ENCODE measurements around the gene HS2ST1.
"Not testable (repeated sequence)": the region's sequence is repeated elsewhere in the genome, so short reads cannot be mapped to it uniquely, and the experiment has no call there.

The HS2ST1 gene

DNA sequence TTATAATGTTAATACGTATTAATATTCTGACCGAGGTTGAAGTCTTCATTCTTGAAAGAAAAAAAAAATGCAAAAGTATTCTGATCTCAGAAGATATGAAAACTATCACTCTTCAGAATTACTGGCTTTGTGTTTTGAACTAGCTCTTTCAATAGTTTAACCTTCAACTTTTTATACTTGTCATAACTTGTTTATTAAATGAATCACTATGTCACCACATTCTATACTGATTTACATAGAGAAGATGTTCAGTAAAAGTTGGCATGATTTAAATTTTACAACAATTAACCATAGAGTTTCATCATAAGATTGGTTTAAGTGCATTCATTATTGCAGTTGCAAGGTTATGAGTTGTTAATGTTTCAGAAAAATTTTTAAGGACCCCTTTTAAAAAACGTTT, 57.3 kb downstream of the HS2ST1 start:
- no peak for DNase-seq (ENCODE audit: low spot score)

GRCh38 chr1:86972262-86972661, 57.8 kb downstream of the HS2ST1 start:
- no peak for DNase-seq (ENCODE audit: low spot score)

DNA sequence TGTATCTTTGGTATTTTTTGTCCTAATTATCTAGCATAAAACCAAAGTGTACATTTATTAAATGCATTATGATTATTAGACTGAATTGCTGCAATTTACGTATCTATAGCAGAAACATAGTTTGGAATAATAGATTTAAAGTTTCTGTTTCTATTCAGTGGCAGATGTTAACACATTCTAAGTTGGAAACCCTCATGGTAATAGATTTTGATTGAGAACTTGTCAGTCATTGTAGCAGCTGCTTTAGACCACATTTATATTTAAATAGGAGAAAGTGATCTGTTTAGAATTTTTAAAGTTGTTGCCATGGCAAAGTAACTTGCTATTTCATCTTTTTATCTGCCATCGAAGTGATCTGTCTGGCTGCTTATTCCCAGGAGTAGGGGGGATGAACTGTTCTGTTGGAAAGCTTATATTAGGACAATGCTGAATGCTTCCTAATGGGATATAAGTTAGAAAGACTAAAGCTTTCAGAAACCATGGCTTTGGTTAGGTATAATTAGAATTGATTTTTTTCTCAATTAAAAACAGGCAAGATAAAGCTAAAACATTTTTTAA, 61.6 kb downstream of the HS2ST1 start:
- no peak for DNase-seq (ENCODE audit: low spot score)

GRCh38 chr1:86976664-86977063, 62.2 kb downstream of the HS2ST1 start:
- DNase-seq (ENCODE audit: low spot score): no peak

DNA sequence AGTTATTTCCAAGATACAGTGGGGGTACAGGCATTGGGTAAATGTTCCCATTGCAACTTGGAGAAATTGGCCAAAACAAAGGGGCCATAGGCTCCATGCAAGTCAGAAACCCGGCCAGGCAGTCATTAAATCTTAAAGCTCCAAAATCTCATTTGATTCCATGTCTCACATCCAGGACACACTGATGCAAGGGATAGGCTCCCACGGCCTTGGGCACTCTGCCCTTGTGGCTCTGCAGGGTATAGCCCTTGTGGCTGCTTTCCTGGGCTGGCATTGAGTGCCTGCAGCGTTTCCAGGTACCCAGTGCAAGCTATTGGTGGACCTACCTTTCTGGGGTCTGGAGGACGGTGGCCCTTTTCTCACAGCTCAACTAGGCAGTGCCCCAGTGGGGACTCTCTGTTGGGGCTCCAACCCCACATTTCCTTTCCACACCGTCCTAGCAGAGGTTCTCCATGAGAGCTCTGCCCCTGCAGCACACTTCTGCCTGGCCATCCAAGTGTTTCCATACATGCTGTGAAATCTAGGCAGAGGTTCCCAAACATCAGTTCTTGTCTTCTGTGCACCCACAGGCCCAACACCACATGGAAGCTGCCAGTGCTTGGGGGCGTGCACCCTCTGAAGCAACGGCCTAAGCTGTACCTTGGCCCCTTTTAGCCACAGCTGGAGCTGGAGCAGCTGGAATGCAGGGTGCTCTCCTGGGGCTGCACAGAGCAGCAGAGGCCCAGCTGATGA, 67.2 kb downstream of the HS2ST1 start:
- DNase-seq (ENCODE audit: low spot score): no peak

GRCh38 chr1:86983677-86984076, 69.2 kb downstream of the HS2ST1 start:
- DNase-seq (ENCODE audit: low spot score): not testable (repeated sequence)

DNA sequence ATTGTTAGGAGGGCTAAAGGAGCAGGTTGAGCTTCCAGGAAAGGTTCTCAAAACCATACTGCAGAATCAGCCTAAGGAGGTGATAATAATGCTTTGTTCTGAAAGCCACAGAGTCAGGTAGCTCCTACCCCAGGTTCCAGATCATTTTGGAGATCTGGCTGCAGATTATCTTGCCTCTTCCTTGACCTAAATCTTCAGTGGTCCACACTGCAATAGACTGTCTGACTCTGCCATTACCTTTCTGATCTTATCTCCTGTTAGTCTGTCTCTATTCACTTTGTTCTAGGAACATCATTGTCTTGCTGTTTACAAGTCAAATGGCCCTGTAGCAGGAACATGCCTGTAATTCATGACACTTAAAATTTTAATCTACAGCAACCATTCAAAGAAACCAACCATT, 73.0 kb downstream of the HS2ST1 start:
- DNase-seq (ENCODE audit: low spot score): no peak

DNA sequence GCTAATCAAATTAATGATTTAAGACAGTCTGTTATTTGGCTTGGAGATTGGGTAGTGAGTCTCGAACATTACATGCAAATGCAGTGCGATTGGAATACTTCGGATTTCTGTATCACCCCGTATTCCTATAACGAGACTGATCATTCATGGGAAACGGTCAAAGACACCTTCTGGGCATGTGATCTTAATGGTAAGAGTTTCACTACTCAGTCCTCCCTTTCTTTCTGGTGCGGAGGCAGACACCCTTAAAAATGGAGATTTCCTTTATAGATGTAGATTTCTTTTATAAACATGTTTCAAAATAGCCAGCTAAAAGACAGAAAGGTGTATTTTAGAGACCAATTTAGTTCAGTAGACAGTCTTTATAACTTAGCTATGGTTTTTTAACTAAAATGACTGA, 74.4 kb downstream of the HS2ST1 start:
- DNase-seq (ENCODE audit: low spot score): no peak

- not testable (repeated sequence) for DNase-seq (ENCODE audit: low spot score)
Measured at GRCh38 chr1:86989690-86990089, 75.3 kb downstream of the HS2ST1 start.

DNA sequence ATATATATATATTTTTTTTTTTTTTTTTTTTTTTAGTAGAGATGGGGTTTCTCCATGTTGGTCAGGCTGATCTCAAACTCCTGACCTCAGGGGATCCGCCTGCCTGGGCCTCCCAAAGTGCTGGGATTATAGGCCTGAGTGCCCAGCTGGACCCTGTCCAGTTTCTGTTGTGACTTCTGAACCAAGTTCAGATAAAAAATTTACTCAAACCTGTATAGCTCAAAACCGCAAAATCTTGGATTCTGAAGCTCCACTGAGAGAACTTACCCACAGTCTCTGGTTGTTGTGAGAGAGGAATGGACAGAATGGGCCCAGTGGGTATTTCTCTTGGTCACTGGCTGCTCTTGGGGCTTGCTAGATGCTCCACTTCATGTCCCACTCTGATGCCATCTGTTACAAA, 76.4 kb downstream of the HS2ST1 start:
- DNase-seq (ENCODE audit: low spot score): no peak

DNA sequence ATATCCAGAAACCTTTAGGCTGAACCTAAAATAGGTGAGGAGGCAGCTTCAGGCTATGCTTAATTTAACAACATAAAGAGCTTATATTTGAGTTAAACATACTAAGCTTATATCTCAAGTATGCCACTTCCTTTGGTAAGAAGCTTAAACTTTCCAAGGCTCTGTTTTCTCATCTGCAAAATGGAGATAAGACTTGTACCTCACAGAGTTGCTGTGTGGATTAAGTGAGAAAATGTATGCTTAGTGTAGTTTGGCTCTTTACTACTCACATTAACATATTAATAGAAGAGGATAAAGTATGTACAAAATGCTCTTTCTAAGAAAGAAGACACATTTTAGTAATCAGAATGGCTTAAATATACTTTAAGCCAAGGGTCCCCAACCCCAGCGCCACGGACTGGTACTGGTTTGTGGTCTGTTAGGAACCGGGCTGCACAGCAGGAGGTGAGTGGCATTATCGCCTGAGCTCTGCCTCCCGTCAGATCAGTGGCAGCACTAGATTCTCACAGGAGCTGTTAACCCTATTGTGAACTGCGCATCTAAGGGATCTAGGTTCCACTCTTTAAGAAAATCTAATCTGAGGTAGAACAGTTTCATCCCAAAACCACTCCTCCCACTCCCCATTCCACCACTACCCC, 77.2 kb downstream of the HS2ST1 start:
- DNase-seq (ENCODE audit: low spot score): no peak

GRCh38 chr1:86992861-86993260, 78.4 kb downstream of the HS2ST1 start:
- no peak for DNase-seq (ENCODE audit: low spot score)

DNA sequence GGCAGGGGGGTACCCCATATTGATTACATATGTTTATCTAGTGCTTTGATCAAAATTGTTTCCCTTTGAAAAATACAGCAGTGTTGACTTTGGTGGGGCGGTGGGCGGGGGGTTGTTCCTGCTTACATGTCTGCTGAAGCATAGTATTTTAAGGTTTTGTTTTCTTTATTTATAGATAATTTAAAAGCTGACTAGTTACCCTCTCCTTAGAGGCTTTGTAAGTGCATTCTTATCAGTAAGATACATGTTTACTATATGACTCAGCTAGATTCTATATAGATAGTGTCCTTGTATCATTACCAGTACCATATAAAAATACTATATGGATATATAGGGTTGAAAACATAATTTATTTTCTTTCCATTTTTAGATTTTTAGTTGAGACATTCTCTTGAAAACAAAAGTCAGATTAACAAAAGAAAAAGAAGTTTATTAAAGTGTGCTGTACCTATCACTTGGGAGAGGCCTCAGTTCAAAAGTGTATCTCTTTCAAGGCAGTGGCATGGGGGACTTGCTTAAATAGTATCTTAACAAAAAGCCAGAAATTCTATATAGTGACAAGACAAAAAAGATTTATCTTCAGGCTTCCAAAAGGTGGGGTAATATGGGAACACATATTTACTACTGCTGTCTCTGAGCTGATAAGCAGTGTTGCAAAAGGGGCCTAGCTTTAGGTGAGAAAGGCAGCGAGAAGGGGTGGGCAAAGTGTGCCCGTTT, 79.0 kb downstream of the HS2ST1 start:
- no peak for DNase-seq (ENCODE audit: low spot score)

- no peak for DNase-seq (ENCODE audit: low spot score)
Measured at GRCh38 chr1:86994061-86994460, 79.6 kb downstream of the HS2ST1 start.

DNA sequence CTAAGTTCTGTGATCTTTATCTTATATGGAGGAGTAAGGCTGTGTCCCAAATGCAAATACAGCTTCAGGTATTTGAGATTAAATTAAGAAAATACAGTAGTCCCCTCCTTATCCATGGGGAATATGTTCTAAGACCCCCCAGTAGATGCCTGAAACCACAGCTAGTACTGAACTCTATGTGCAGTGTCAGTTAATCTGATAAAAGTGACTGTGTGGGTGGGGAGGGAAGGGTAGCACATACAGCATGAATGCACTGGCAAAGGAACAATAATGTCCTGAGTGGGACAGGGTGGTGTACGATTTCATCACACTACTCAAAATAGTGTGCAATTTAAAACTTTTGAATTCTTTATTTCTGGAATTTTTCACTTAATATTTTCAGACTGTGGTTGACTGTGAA, 83.1 kb downstream of the HS2ST1 start:
- DNase-seq (ENCODE audit: low spot score): no peak

DNA sequence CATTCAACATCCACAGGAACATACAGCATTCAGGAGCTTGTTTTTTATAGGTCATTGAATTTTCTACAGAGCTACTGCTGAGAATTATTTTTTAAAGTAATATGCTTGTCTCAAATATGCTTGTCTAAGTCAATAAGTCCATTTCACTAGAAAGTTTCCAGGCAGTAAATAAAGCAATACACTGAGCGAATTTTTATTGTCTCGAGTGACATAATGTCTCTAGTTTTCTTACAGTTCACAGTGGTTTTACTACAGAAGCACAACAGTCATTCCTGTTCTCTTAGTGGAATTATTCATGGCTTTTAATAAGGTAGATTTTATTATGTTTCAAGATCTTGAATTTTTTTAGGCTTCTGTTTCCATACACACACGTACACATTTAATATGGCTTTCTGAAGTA, 83.8 kb downstream of the HS2ST1 start:
- no peak for DNase-seq (ENCODE audit: low spot score)

DNA sequence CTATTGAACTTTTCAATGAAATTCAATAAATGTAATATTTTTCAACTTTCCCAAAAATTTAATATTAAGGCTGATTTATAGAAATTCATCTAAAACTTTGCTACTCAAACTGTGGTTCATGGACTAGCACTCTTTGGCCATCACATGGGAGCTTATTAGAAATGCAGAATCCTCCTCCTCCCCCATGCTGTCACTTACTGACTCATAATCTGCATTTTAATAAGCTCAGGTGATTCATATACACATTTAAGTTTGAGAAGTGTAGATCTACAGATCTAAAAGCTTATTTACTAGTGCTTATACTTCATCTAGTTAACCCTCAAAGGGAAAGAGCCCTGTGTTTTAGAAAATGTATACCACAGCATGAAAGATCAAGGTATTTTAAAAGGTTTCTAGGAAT, 84.3 kb downstream of the HS2ST1 start:
- no peak for DNase-seq (ENCODE audit: low spot score)

- no peak for DNase-seq (ENCODE audit: low spot score)
Measured at GRCh38 chr1:87000460-87000859, 86.0 kb downstream of the HS2ST1 start.

DNA sequence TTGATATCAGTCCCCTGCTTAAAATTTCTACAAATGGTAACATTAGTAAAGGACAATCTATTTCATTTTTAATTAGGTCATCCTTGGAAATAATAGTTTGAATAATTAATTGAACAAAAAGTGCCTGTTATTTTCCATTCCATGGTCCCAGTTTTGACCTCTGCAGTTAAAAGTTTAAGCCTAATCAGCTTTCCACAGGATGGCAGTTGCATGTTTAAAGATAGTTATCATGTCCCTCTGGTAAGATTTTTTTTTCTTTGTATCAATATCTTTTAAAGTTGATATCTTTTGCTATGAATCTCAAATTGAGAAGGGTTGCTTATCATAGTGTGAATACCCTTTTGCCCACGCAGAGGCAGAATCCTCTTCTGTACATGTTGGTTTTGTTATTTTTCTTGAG, 90.4 kb downstream of the HS2ST1 start:
- no peak for DNase-seq (ENCODE audit: low spot score)

DNA sequence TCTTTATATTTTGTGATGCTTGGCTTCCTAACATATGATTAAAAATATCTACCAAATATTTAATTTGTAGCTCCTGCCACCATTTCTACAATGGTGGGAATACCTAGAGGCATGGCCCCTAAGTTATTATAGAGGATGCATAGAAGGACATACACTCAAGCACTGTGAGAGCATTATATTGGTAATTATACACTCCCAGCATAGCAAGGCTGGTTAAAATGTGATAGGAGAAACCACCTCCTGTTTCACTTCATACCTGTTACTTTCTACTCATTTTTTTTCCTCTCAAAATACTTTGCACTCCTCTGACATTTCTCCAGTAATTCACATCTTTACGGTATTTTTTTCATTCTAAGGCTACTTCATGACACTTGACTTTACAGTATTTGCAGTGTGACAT, 92.9 kb downstream of the HS2ST1 start:
- DNase-seq (ENCODE audit: low spot score): no peak

DNA sequence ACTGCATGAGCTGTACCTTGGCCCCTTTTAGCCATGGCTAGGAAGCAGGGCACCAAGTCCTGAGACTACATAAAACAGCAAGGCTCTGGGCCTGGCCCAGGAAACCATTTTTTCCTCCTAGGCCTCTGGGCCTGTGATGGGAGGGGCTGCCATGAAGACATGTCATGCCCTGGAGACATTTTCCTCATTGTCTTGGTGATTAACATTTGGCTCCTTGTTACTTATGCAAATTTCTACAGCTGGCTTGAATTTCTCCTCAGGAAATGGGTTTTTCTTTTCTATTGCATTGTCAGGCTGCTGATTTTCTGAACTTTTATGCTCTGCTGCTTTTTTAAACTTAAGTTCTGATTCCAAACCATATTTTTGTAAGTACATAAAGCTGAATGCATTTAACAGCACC, 99.0 kb downstream of the HS2ST1 start:
- not testable (repeated sequence) for DNase-seq (ENCODE audit: low spot score)

DNA sequence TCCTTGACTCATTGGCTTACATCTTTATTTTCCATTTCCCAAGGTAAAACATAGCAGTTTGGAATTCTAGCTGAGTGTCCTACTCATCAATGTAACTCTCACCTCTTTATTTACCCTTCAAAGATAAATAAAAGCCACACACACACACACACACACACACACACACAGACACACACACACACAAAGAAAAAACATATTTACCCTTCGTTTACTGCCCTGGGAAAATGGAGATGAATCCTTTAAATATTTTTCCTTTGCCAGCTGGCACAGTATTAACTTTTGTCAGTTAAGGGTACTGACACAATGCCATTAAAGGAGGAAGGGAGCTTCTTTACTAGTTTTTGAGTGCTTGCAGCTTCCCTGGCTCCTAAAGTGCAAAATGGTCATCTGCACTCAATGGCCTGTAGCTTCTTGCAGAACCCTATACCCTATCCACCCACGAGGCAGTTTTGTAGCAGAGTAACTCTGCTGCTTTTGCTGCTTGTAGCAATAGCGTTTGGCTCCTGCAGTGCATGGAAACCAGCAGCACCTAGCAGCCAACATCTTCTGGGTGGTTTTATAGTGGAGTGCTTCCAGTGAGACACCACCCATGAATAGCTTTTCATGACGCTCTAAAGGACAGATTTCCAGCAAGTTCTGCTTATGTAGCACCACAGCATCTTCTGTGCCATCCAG, 103.7 kb downstream of the HS2ST1 start:
- peak; percentile 7 for DNase-seq (ENCODE audit: low spot score)

All from AG20443 (cell line).